Fibroblast of skin of scalp (primary cell): ENCODE data around the gene FOXJ2.
"Not testable (repeated sequence)": the region's sequence is repeated elsewhere in the genome, so short reads cannot be mapped to it uniquely, and the experiment has no call there.

Experiments
- DNase-seq: peaks from one replicate; pipeline ENCODE4 v3.0.0-alpha.2; 2013

The FOXJ2 gene

GRCh38 chr12:8069582-8069981 is 37.1 kb downstream of the FOXJ2 start:
- DNase-seq, result no peak

- DNase-seq, result not testable (repeated sequence)
Observed at GRCh38 chr12:8071820-8072219, 39.3 kb downstream of the FOXJ2 start.

- no peak for DNase-seq
Observed at GRCh38 chr12:8075935-8076334, 43.4 kb downstream of the FOXJ2 start.

GRCh38 chr12:8076366-8076765 is 43.9 kb downstream of the FOXJ2 start:
- DNase-seq, result no peak

GRCh38 chr12:8077207-8077606 is 44.7 kb downstream of the FOXJ2 start:
- DNase-seq, result peak; percentile 17

- peak; percentile 74 for DNase-seq
Observed at GRCh38 chr12:8078398-8078797, 45.9 kb downstream of the FOXJ2 start.

- no peak for DNase-seq
Observed at GRCh38 chr12:8078916-8079315, 46.4 kb downstream of the FOXJ2 start.

GRCh38 chr12:8080120-8080519 is 47.6 kb downstream of the FOXJ2 start:
- DNase-seq, result no peak

- no peak for DNase-seq
Observed at GRCh38 chr12:8081251-8081920, 48.9 kb downstream of the FOXJ2 start.

- no peak for DNase-seq
Observed at GRCh38 chr12:8082808-8083100, 50.2 kb downstream of the FOXJ2 start.

- DNase-seq, result not testable (repeated sequence)
Observed at GRCh38 chr12:8084351-8084750, 51.8 kb downstream of the FOXJ2 start.

GRCh38 chr12:8087666-8088065 is 55.1 kb downstream of the FOXJ2 start:
- no peak for DNase-seq

- DNase-seq, result no peak
Observed at GRCh38 chr12:8088574-8088973, 56.1 kb downstream of the FOXJ2 start.

GRCh38 chr12:8089277-8089676 is 56.8 kb downstream of the FOXJ2 start:
- not testable (repeated sequence) for DNase-seq

- DNase-seq, result no peak
Observed at GRCh38 chr12:8089716-8090115, 57.2 kb downstream of the FOXJ2 start.

GRCh38 chr12:8093291-8093690 is 60.8 kb downstream of the FOXJ2 start:
- no peak for DNase-seq

- no peak for DNase-seq
Observed at GRCh38 chr12:8096281-8096915, 63.9 kb downstream of the FOXJ2 start.

GRCh38 chr12:8099235-8099634 is 66.7 kb downstream of the FOXJ2 start:
- no peak for DNase-seq
